Ovary (tissue), 3 donors: ENCODE data around the gene PRPF8.

Source experiments
- CTCF ChIP-seq, 3 donors: fragments of 450-650 bp in 2 of 3; fragments of 200-600 bp in 1 of 3; IDR thresholded peaks; one replicate each; pipeline versions ENCODE4 v1.5.1 to v1.8.0; 2016 to 2022; ENCODE audit warnings: antibody characterized with exemption in 3 of 3, mild to moderate bottlenecking in 1 of 3
- POLR2A ChIP-seq: fragments of 450-650 bp; IDR thresholded peaks from one replicate; pipeline ENCODE4 v1.6.1; 2017; ENCODE audit warnings: antibody characterized with exemption, mild to moderate bottlenecking, moderate library complexity
- donor health status: DM: no; HTN: no; CAD: no.

- TF ChIP-seq CTCF (IDR thresholded peaks at IDR 0.05) (no peak), POLR2A (no peak)
Measured at GRCh38 chr17:1673041-1673785, 11.5 kb downstream of the PRPF8 start.
